OCI-LY7 (cell line): ENCODE results near the gene PDYN. TPM values are rescaled to one million over a fixed set of nuclear protein-coding genes. Genes with fewer than 3 reads are reported as not detected.
A peak's percentile ranks its signal among the peaks of the same experiment; 100 is the strongest.

ENCODE experiments used
- BruUV-seq: library from RNA; stranded (reverse); fragments of 400-500 nt; replicated peaks from 2 replicates; lab custom pipeline; 2021; lab: Mats Ljungman, UMichigan
- CTCF ChIA-PET: fragments of 300-600 bp; sonication (Branson Sonifier 250); formaldehyde crosslinking; loops from one replicate; lab custom pipeline; 2022; ENCODE audit warnings: antibody characterized with exemption; ENCODE audit not compliant: unreplicated experiment; lab: Charles Lee
- POLR2A ChIA-PET: fragments of 300-600 bp; sonication (Branson Sonifier 250); formaldehyde crosslinking; loops from one replicate; lab custom pipeline; 2022; ENCODE audit warnings: antibody characterized with exemption; lab: Charles Lee
- DNase-seq: peaks from one replicate; pipeline ENCODE4 v3.0.0-alpha.2; 2015; ENCODE audit warnings: low spot score
- H2AFZ ChIP-seq: fragments of 200-600 bp; sonication (generic), shearing (Covaris generic); 2 replicates; pipeline ENCODE4 v1.6.1; 2014; ENCODE audit warnings: mild to moderate bottlenecking, antibody characterized with exemption, low read length, moderate library complexity
- H3K27ac ChIP-seq: fragments of 200-600 bp; sonication (generic); 2 replicates; pipeline ENCODE4 v1.5.1; 2014; ENCODE audit warnings: mixed run types, low read depth, mild to moderate bottlenecking, moderate library complexity, low read length, inconsistent platforms; ENCODE audit not compliant: poor library complexity, severe bottlenecking
- H3K36me3 ChIP-seq: fragments of 200-600 bp; sonication (generic); 2 replicates; pipeline ENCODE4 v1.6.1; 2014; ENCODE audit warnings: mild to moderate bottlenecking, antibody characterized with exemption, low read length, moderate library complexity, mixed read lengths; ENCODE audit not compliant: insufficient read depth
- H3K4me1 ChIP-seq: fragments of 200-600 bp; sonication (generic); 2 replicates; pipeline ENCODE4 v1.5.1; 2014; ENCODE audit warnings: mild to moderate bottlenecking, low read length; ENCODE audit not compliant: insufficient read depth, poor library complexity, severe bottlenecking
- H3K4me2 ChIP-seq: fragments of 200-600 bp; sonication (generic); 2 replicates; pipeline ENCODE4 v1.6.1; 2014; ENCODE audit warnings: mild to moderate bottlenecking, low read length
- H3K4me3 ChIP-seq: fragments of 200-600 bp; sonication (generic); 2 replicates; pipeline ENCODE4 v1.5.1; 2014; ENCODE audit warnings: mild to moderate bottlenecking, low read depth, low read length; ENCODE audit not compliant: poor library complexity, severe bottlenecking
- H3K79me2 ChIP-seq: fragments of 200-600 bp; sonication (generic); 2 replicates; pipeline ENCODE4 v1.6.1; 2016; ENCODE audit warnings: low read depth, mild to moderate bottlenecking, low read length, moderate library complexity, mixed read lengths; ENCODE audit not compliant: insufficient read depth
- H3K9me2 ChIP-seq: fragments of 200-600 bp; sonication (generic); 2 replicates; pipeline ENCODE4 v1.6.1; 2016; ENCODE audit warnings: mild to moderate bottlenecking, low read length, mixed read lengths; ENCODE audit not compliant: insufficient read depth
- H3K9me3 ChIP-seq: fragments of 200-600 bp; sonication (generic); 2 replicates; pipeline ENCODE4 v1.6.1; 2014; ENCODE audit warnings: mild to moderate bottlenecking, mixed run types, low read length, mixed read lengths
- H4K20me1 ChIP-seq: fragments of 200-600 bp; sonication (generic); 2 replicates; pipeline ENCODE4 v1.6.1; 2014; ENCODE audit warnings: mild to moderate bottlenecking, antibody characterized with exemption, low read length, moderate library complexity, mixed read lengths; ENCODE audit not compliant: insufficient read depth
- EZH2phosphoT487 ChIP-seq: fragments of 200-600 bp; sonication (generic); IDR thresholded peaks from 2 replicates; pipeline ENCODE4 v1.6.1; 2018; ENCODE audit warnings: low read depth, borderline replicate concordance, mild to moderate bottlenecking, mixed run types, antibody characterized with exemption, low read length, moderate library complexity, mixed read lengths
- intact Hi-C: fragments of 100-400 bp; cut with micrococcal nuclease; formaldehyde crosslinking; loops from one replicate; pipeline ENCODE4 v1.10.0; 2022; ENCODE audit not compliant: unreplicated experiment
- total RNA-seq, 2 experiments: library from RNA; depleted of rRNA in 1 of 2; stranded (reverse); fragments of >200 nt in 1 of 2; shearing (Covaris generic) in 1 of 2; gene quantifications; 2 replicates each; pipeline ENCODE4 v1.2.3, GENCODE V29; 2014 to 2022
- TF ChIP-seq, protein P1 (sequence below): fragments of 200-600 bp; sonication (generic); conservative IDR thresholded peaks from 2 replicates; pipeline ENCODE4 v1.5.1; 2014; ENCODE audit warnings: mild to moderate bottlenecking, antibody characterized with exemption, low read length, moderate library complexity, mixed read lengths

Gene PDYN
- total RNA-seq, 2 experiments from 2014 or later, result not detected

GRCh38 chr20:2022163-2022562 lies 28.3 kb upstream of the PDYN start:
- ChIA-PET POLR2A (no interaction called here), CTCF (no interaction called here)
- H4K20me1 ChIP-seq, result no peaks in the 10 kb centered on the region
- no peaks in the 10 kb centered on the region for H3K9me3 ChIP-seq
- no peak for DNase-seq
- TF ChIP-seq, protein P1, sequence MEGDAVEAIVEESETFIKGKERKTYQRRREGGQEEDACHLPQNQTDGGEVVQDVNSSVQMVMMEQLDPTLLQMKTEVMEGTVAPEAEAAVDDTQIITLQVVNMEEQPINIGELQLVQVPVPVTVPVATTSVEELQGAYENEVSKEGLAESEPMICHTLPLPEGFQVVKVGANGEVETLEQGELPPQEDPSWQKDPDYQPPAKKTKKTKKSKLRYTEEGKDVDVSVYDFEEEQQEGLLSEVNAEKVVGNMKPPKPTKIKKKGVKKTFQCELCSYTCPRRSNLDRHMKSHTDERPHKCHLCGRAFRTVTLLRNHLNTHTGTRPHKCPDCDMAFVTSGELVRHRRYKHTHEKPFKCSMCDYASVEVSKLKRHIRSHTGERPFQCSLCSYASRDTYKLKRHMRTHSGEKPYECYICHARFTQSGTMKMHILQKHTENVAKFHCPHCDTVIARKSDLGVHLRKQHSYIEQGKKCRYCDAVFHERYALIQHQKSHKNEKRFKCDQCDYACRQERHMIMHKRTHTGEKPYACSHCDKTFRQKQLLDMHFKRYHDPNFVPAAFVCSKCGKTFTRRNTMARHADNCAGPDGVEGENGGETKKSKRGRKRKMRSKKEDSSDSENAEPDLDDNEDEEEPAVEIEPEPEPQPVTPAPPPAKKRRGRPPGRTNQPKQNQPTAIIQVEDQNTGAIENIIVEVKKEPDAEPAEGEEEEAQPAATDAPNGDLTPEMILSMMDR, result no peak
- no peak for TF ChIP-seq EZH2phosphoT487
- H3K27ac ChIP-seq, result no peak overlapping the region
- H3K4me1 ChIP-seq, result no peaks in the 10 kb centered on the region
- no peaks in the 10 kb centered on the region for H3K9me2 ChIP-seq
- no peak overlapping the region for H3K4me3 ChIP-seq
- no TSS peak for BruUV-seq
- H3K79me2 ChIP-seq, result no peaks in the 10 kb centered on the region
- no peaks in the 10 kb centered on the region for H3K36me3 ChIP-seq
- intact Hi-C loops, result no loop called here
- H3K4me2 ChIP-seq, result no peak overlapping the region
- no peak overlapping the region for H2AFZ ChIP-seq

DNA sequence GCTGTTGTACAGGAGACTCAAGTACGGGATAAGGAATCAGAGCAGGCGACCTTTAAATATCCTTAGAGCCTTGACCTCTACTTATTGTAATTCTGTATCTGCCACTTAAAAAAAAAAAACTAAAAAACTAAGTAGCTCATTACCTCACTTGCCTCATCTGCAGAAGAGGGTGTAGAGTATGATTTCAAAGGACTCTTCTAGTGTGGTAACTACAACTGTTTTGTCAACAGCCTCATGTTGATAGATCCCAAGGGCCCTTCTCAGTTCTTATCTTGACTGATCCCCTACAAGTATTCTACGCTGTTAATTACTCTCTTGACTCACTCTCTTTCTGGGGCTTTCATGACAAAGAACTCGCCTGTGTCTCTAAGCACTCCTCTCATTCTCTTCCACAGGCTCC lies 16.7 kb upstream of the PDYN start:
- no peak overlapping the region for H3K4me2 ChIP-seq
- CTCF ChIA-PET, result no interaction called here
- no peaks in the 10 kb centered on the region for H3K4me1 ChIP-seq
- no peaks in the 10 kb centered on the region for H3K36me3 ChIP-seq
- intact Hi-C loops, result no loop called here
- H2AFZ ChIP-seq, result no peak overlapping the region
- no peak overlapping the region for H3K4me3 ChIP-seq
- H3K27ac ChIP-seq, result no peak overlapping the region
- DNase-seq, result no peak
- no peaks in the 10 kb centered on the region for H4K20me1 ChIP-seq
- BruUV-seq, result no TSS peak
- H3K9me2 ChIP-seq, result no peaks in the 10 kb centered on the region
- no peak for TF ChIP-seq EZH2phosphoT487
- TF ChIP-seq, protein P1, result no peak
- no peaks in the 10 kb centered on the region for H3K9me3 ChIP-seq
- H3K79me2 ChIP-seq, result no peaks in the 10 kb centered on the region
- POLR2A ChIA-PET, result no interaction called here

DNA sequence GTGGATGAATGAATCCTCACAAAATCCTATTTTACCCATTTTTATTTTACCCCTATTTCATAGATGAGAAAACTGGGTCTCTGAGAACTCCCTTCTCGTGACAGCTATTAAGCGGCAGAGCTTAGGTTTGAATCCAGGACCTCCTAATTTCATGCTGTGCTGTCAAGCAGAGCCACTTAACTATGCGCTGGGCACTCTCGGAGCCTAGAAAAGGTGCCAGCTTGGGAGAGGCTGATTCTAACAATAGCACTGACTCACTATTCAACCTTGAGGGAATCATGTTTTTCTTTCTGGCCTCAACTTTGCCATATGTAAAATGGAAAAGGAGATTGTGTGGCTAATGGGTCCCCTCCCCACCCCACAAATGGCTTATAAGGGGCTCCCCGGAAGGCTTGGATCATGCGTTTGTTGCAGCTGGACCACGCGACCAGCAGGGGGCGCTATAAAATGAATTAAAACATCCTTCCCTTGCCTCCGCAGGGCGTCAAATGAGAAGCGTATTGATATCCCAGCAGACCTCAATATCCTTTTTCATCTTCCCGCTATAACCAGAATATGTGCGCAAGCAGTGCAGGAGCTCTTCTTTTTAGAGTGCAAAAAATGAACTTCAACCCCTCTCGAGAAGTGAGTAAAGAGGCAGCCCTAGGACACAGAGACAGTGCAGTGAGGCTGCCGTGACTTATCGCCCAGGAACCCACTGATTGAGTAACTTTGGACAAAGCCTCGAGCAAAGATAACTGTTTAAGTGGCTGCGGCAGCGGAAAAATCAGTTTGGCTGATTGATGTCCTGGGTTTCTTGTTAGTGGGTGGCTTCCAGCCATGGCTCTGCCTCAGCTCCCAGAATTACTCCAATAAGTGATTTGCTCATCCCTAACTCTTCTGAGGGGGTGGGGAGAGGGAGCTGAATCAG lies 12.8 kb upstream of the PDYN start:
- Histone ChIP-seq H3K9me3 (no peaks in the 10 kb centered on the region), H3K36me3 (no peaks in the 10 kb centered on the region), H3K4me3 (no peak overlapping the region), H3K4me2 (no peak overlapping the region), H3K79me2 (no peaks in the 10 kb centered on the region), H3K4me1 (no peaks in the 10 kb centered on the region), H3K27ac (no peak overlapping the region), H2AFZ (no peak overlapping the region), H3K9me2 (no peaks in the 10 kb centered on the region), H4K20me1 (no peaks in the 10 kb centered on the region)
- ChIA-PET CTCF (interaction anchor here (0.9 kb wide), 1 partner anchor 87 kb away, joined by 3 read pairs; no protein-coding TSS in a partner anchor), POLR2A (no interaction called here)
- peak; percentile 52 for DNase-seq
- intact Hi-C loops, result loop anchor here (1.0 to 5.0 kb wide), 2 partner anchors 86 to 166 kb away; no protein-coding TSS in a partner anchor
- BruUV-seq, result no TSS peak
- no peak for TF ChIP-seq EZH2phosphoT487
- TF ChIP-seq, protein P1, result peak; percentile 97
